Measurements from ENCODE around the gene ABHD14A.

DNA sequence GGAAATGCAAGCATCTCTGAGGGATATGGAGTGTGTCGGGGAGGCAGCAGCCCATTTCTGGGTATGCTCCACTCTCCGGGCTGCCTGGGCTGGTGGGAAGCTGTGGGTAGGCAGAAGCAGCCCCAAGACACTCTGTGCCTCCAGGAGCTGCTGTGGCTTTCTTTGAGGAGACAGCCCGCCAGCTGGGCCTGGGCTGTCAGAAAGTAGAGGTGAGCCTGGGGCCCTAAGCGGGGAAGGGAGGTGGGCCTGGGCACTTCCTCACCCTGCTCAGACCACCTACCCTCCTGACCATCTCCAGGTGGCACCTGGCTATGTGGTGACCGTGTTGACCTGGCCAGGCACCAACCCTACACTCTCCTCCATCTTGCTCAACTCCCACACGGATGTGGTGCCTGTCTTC lies 10.2 kb downstream of the ABHD14A start:
- TF ChIP-seq, protein P1, sequence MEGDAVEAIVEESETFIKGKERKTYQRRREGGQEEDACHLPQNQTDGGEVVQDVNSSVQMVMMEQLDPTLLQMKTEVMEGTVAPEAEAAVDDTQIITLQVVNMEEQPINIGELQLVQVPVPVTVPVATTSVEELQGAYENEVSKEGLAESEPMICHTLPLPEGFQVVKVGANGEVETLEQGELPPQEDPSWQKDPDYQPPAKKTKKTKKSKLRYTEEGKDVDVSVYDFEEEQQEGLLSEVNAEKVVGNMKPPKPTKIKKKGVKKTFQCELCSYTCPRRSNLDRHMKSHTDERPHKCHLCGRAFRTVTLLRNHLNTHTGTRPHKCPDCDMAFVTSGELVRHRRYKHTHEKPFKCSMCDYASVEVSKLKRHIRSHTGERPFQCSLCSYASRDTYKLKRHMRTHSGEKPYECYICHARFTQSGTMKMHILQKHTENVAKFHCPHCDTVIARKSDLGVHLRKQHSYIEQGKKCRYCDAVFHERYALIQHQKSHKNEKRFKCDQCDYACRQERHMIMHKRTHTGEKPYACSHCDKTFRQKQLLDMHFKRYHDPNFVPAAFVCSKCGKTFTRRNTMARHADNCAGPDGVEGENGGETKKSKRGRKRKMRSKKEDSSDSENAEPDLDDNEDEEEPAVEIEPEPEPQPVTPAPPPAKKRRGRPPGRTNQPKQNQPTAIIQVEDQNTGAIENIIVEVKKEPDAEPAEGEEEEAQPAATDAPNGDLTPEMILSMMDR (conservative IDR thresholded peaks at IDR 0.05 in 1 of 2, IDR thresholded peaks at IDR 0.05 in 1 of 2; ENCODE audit: low read depth in 1 of 2, low read length in 2 of 2), result no peak
- no peak for TF ChIP-seq EZH2 (IDR thresholded peaks at IDR 0.05; ENCODE audit: low read length, missing control alignments)

Data from fibroblast of lung (primary cell).